ENCODE results near the gene MCF2L.

MCF2L gene

GRCh38 chr13:112943309-112944125, 25.5 kb upstream of the MCF2L start:
- no peak for DNase-seq (ENCODE audit: low read depth, low spot score)

GRCh38 chr13:112947796-112948195, 21.2 kb upstream of the MCF2L start:
- DNase-seq (ENCODE audit: low read depth, low spot score): no peak

- DNase-seq (ENCODE audit: low read depth, low spot score): no peak
Measured at GRCh38 chr13:112951674-112952371, 17.2 kb upstream of the MCF2L start.

GRCh38 chr13:112952759-112953551, 16.1 kb upstream of the MCF2L start:
- no peak for DNase-seq (ENCODE audit: low read depth, low spot score)

GRCh38 chr13:112953591-112954487, 15.2 kb upstream of the MCF2L start:
- no peak for DNase-seq (ENCODE audit: low read depth, low spot score)

- DNase-seq (ENCODE audit: low read depth, low spot score): no peak
Measured at GRCh38 chr13:112954488-112955270, 14.3 kb upstream of the MCF2L start.

GRCh38 chr13:112955271-112955937, 13.6 kb upstream of the MCF2L start:
- DNase-seq (ENCODE audit: low read depth, low spot score): no peak

GRCh38 chr13:112955956-112956355, 13.1 kb upstream of the MCF2L start:
- no peak for DNase-seq (ENCODE audit: low read depth, low spot score)

- no peak for DNase-seq (ENCODE audit: low read depth, low spot score)
Measured at GRCh38 chr13:112956571-112957294, 12.3 kb upstream of the MCF2L start.

GRCh38 chr13:112957295-112957677, 11.7 kb upstream of the MCF2L start:
- no peak for DNase-seq (ENCODE audit: low read depth, low spot score)

GRCh38 chr13:112958127-112958989, 10.7 kb upstream of the MCF2L start:
- no peak for DNase-seq (ENCODE audit: low read depth, low spot score)

GRCh38 chr13:112959206-112959605, 9.8 kb upstream of the MCF2L start:
- no peak for DNase-seq (ENCODE audit: low read depth, low spot score)

GRCh38 chr13:112959701-112960542, 9.1 kb upstream of the MCF2L start:
- no peak for DNase-seq (ENCODE audit: low read depth, low spot score)

- DNase-seq (ENCODE audit: low read depth, low spot score): no peak
Measured at GRCh38 chr13:112960706-112961105, 8.3 kb upstream of the MCF2L start.

GRCh38 chr13:112961457-112962369, 7.3 kb upstream of the MCF2L start:
- no peak for DNase-seq (ENCODE audit: low read depth, low spot score)

GRCh38 chr13:112962396-112962795, 6.6 kb upstream of the MCF2L start:
- DNase-seq (ENCODE audit: low read depth, low spot score): no peak
